Mononuclear cell (primary cell): Measurements from ENCODE around the gene TRAPPC12. TPM values are rescaled to one million over a fixed set of nuclear protein-coding genes. Genes with fewer than 3 reads are reported as not detected.
"Not testable (repeated sequence)": the region's sequence is repeated elsewhere in the genome, so short reads cannot be mapped to it uniquely, and the experiment has no call there.

ENCODE experiments used
- H3K27me3 ChIP-seq: 2 replicates; pipeline ENCODE4 v1.6.0; 2011; ENCODE audit warnings: low read length, control low read depth; ENCODE audit not compliant: insufficient read depth
- H3K4me1 ChIP-seq: 2 replicates; pipeline ENCODE4 v1.5.1; 2011; ENCODE audit warnings: mild to moderate bottlenecking, low read length, control low read depth; ENCODE audit not compliant: insufficient read depth
- H3K4me3 ChIP-seq: 2 replicates; pipeline ENCODE4 v1.5.1; 2011; ENCODE audit warnings: mild to moderate bottlenecking, low read length, moderate library complexity
- H3K9me3 ChIP-seq: 2 replicates; pipeline ENCODE4 v1.5.1; 2011; ENCODE audit warnings: low read depth, mild to moderate bottlenecking, control low read depth, low read length
- total RNA-seq: library from RNA; depleted of rRNA; stranded (reverse); fragments of >200 nt; gene quantifications from one replicate; pipeline ENCODE4 v1.2.3, GENCODE V29; 2012

Gene TRAPPC12
- total RNA-seq, 1 donor, result 18.3 TPM

GRCh38 chr2:3491306-3491705 is 111.8 kb downstream of the TRAPPC12 start:
- Histone ChIP-seq H3K27me3 (no peaks in the 10 kb centered on the region), H3K4me1 (no peaks in the 10 kb centered on the region), H3K9me3 (no peaks in the 10 kb centered on the region), H3K4me3 (no peak overlapping the region)

- no peaks in the 10 kb centered on the region for H3K27me3 ChIP-seq
- H3K4me1 ChIP-seq, result no peaks in the 10 kb centered on the region
- no peaks in the 10 kb centered on the region for H3K9me3 ChIP-seq
- H3K4me3 ChIP-seq, result no peak overlapping the region
Observed at GRCh38 chr2:3491716-3492474, 112.4 kb downstream of the TRAPPC12 start.

- H3K27me3 ChIP-seq, H3K4me3 ChIP-seq, H3K4me1 ChIP-seq, H3K9me3 ChIP-seq: not testable (repeated sequence)
Observed at GRCh38 chr2:3492475-3492787, 112.9 kb downstream of the TRAPPC12 start.

- no peaks in the 10 kb centered on the region for H3K4me1 ChIP-seq
- no peaks in the 10 kb centered on the region for H3K9me3 ChIP-seq
- no peak overlapping the region for H3K4me3 ChIP-seq
- H3K27me3 ChIP-seq, result no peaks in the 10 kb centered on the region
Observed at GRCh38 chr2:3492951-3493614, 113.6 kb downstream of the TRAPPC12 start.

GRCh38 chr2:3493615-3494007 is 114.1 kb downstream of the TRAPPC12 start:
- Histone ChIP-seq H3K4me1 (no peaks in the 10 kb centered on the region), H3K4me3 (no peak overlapping the region), H3K9me3 (no peaks in the 10 kb centered on the region), H3K27me3 (no peaks in the 10 kb centered on the region)

- Histone ChIP-seq H3K9me3 (no peaks in the 10 kb centered on the region), H3K27me3 (no peaks in the 10 kb centered on the region), H3K4me3 (no peak overlapping the region), H3K4me1 (no peaks in the 10 kb centered on the region)
Observed at GRCh38 chr2:3494984-3495666, 115.6 kb downstream of the TRAPPC12 start.

DNA sequence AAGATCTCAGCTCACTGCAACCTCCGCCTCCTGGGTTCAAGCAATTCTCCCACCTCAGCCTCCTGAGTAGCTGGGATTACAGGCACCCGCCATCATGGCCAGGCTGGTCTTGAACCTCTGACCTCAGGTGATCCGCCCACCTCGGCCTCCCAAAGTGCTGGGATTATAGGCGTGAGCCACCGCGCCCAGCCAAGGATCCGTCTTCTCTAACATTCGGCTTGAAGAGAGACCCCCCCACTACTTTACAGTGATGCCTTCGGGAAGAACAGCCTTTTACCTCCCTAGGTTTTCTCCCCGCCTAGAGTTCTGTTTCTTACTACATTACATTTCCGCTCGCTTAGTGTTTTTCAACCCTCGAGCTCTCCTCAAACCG is 117.2 kb downstream of the TRAPPC12 start:
- not testable (repeated sequence) for H3K4me1 ChIP-seq, H3K4me3 ChIP-seq, H3K27me3 ChIP-seq, H3K9me3 ChIP-seq

GRCh38 chr2:3498783-3499394 is 119.4 kb downstream of the TRAPPC12 start:
- Histone ChIP-seq H3K4me1 (no peaks in the 10 kb centered on the region), H3K4me3 (no peak overlapping the region), H3K9me3 (no peaks in the 10 kb centered on the region), H3K27me3 (no peaks in the 10 kb centered on the region)

DNA sequence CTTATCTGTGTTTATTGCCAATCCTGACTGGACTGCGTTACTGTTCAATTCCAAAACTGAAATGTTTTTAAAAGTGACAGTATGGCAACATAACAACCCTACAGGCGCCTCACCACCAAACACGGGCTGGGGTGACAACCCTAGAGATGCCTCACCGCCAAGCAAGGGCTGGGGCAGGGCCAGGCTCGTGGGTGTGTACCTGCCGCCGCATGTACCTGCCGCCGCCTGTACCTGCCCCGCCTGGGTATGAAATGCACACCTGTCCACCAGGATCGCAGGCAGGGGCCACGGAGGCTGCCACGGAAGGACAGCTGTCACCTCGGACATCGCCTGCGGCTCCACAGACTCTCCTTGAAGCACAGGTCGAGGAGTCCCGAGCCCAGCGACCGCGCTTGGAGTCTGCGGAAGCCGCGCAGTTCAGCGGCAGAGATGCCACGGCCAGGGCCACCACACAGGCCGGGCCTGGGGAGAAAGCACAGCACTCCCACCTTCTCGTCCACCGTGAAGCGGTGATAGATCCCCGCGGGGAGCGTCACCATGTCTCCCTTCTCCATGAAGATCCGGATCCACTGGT is 120.9 kb downstream of the TRAPPC12 start:
- Histone ChIP-seq H3K4me1 (no peaks in the 10 kb centered on the region), H3K27me3 (no peaks in the 10 kb centered on the region), H3K4me3 (no peak overlapping the region), H3K9me3 (no peaks in the 10 kb centered on the region)

DNA sequence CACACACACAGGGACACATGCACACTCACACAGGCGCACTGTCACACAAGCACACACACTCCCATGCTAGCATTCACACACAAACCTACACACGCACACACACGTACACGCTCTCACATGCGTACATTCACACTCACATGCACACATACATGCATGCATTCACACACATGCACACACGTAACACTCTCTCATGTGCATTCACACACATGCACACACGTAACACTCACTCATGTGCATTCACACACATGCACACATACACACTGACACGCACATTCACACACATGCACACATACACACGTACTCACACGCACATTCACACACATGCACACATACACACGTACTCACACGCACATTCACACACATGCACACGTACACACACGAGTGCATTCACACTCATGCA is 123.6 kb downstream of the TRAPPC12 start:
- Histone ChIP-seq H3K4me3 (no peak overlapping the region), H3K27me3 (no peaks in the 10 kb centered on the region), H3K9me3 (no peaks in the 10 kb centered on the region), H3K4me1 (no peaks in the 10 kb centered on the region)

- Histone ChIP-seq H3K4me1 (no peaks in the 10 kb centered on the region), H3K27me3 (no peaks in the 10 kb centered on the region), H3K9me3 (no peaks in the 10 kb centered on the region), H3K4me3 (no peak overlapping the region)
Observed at GRCh38 chr2:3503483-3503882, 124.0 kb downstream of the TRAPPC12 start.

- Histone ChIP-seq H3K4me3 (no peak overlapping the region), H3K9me3 (no peaks in the 10 kb centered on the region), H3K4me1 (no peaks in the 10 kb centered on the region), H3K27me3 (no peaks in the 10 kb centered on the region)
Observed at GRCh38 chr2:3504741-3505140, 125.2 kb downstream of the TRAPPC12 start.

DNA sequence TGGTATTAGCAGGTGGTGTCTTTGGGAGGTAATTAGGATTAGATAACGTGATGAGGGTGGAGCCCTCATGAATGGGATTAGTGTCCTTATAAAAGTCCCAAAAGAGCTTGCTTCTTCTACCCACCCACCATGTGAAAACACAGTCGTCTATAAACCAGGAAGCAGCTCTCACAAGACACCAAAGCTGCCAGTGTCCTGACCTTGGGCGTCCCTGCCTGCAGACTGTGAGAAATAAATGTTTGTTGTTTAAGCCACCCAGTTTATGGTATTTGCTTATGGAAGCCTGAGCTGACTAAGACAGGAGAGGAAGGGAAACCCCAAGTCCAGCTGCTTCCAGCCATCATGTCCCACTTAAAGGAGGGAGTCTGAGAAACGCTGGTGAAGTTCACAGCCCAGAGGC is 126.3 kb downstream of the TRAPPC12 start:
- H3K27me3 ChIP-seq, result no peaks in the 10 kb centered on the region
- H3K4me1 ChIP-seq, result no peaks in the 10 kb centered on the region
- no peak overlapping the region for H3K4me3 ChIP-seq
- no peaks in the 10 kb centered on the region for H3K9me3 ChIP-seq

DNA sequence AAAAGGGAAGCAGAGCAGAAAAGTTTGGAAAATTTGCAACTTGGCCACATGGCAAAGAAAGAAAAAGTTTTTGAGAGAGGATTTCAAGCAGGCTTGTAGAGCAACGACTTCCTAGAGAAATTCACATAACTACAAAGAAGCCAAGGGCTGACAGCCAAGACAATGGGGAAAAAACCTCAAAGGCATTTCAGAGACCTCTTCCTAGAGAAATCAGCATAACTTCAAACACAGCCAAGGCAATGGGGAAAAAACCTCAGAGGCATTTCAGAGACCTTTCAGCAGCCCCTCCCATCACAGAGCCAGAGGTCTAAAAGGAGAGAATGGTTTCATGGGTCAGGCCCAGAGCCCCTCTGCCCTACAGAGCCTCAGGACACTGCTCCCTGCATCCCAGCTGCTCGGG is 132.6 kb downstream of the TRAPPC12 start:
- Histone ChIP-seq H3K4me1 (no peaks in the 10 kb centered on the region), H3K27me3 (no peaks in the 10 kb centered on the region), H3K4me3 (no peak overlapping the region), H3K9me3 (no peaks in the 10 kb centered on the region)
